DND-41 (cell line): Measurements from ENCODE around the gene GRID1.

Source experiments
- ATAC-seq: fragments of 200-7000 bp; cut with Tn5 transposase; 3 replicates; pipeline ENCODE4 v1.9.1; 2021; ENCODE audit warnings: low read depth; ENCODE audit not compliant: insufficient read depth
- DNase-seq: peaks from one replicate; pipeline ENCODE4 v3.0.0-alpha.2; 2020
- H2AFZ ChIP-seq: 2 replicates; pipeline ENCODE4 v1.6.0; 2012; ENCODE audit warnings: low read depth, low read length
- H3K27ac ChIP-seq: 2 replicates; pipeline ENCODE4 v1.5.1; 2012; ENCODE audit warnings: low read length, inconsistent platforms
- H3K27me3 ChIP-seq: fragments of 200-600 bp; sonication (generic); 2 replicates; pipeline ENCODE4 v1.6.0; 2012; ENCODE audit warnings: low read length, mild to moderate bottlenecking, inconsistent platforms; ENCODE audit not compliant: insufficient read depth, poor library complexity
- H3K36me3 ChIP-seq: 2 replicates; pipeline ENCODE4 v1.5.1; 2012; ENCODE audit warnings: low read length, inconsistent platforms; ENCODE audit not compliant: insufficient read depth
- H3K4me1 ChIP-seq: 2 replicates; pipeline ENCODE4 v1.5.1; 2012; ENCODE audit warnings: mild to moderate bottlenecking, low read length; ENCODE audit not compliant: insufficient read depth
- H3K4me2 ChIP-seq: 2 replicates; pipeline ENCODE4 v1.6.0; 2012; ENCODE audit warnings: mild to moderate bottlenecking, moderate library complexity, low read length, inconsistent platforms; ENCODE audit not compliant: insufficient read depth
- H3K4me3 ChIP-seq, 2 experiments: fragments of 200-600 bp in 1 of 2; shearing (Covaris generic) in 1 of 2; 2 replicates each; pipeline ENCODE4 v1.5.1; 2012 to 2016; ENCODE audit warnings: inconsistent platforms in 2 of 2, low read length in 2 of 2, mild to moderate bottlenecking in 2 of 2, low read depth in 1 of 2, moderate library complexity in 1 of 2
- H3K79me2 ChIP-seq: 2 replicates; pipeline ENCODE4 v1.6.0; 2012; ENCODE audit warnings: low read length, inconsistent platforms; ENCODE audit not compliant: insufficient read depth
- H3K9ac ChIP-seq: 2 replicates; pipeline ENCODE4 v1.6.0; 2012; ENCODE audit warnings: low read depth, mild to moderate bottlenecking, inconsistent platforms, low read length, moderate library complexity
- H3K9me3 ChIP-seq: 2 replicates; pipeline ENCODE4 v1.5.1; 2012; ENCODE audit warnings: low read length, moderate library complexity, mild to moderate bottlenecking, inconsistent platforms; ENCODE audit not compliant: insufficient read depth, severe bottlenecking
- H4K20me1 ChIP-seq: 2 replicates; pipeline ENCODE4 v1.6.0; 2012; ENCODE audit warnings: low read length; ENCODE audit not compliant: insufficient read depth
- EZH2 ChIP-seq: IDR thresholded peaks from 3 replicates; pipeline ENCODE4 v1.6.1; 2012; ENCODE audit warnings: borderline replicate concordance, low read depth, mild to moderate bottlenecking, moderate library complexity, low read length, inconsistent platforms; ENCODE audit not compliant: severe bottlenecking
- TF ChIP-seq, protein P1 (sequence below): IDR thresholded peaks from 2 replicates; pipeline ENCODE4 v1.5.1; 2012; ENCODE audit warnings: borderline replicate concordance, low read length, moderate library complexity, mild to moderate bottlenecking; ENCODE audit not compliant: poor library complexity, severe bottlenecking; ENCODE audit errors: extremely low read depth

GRID1 gene

DNA sequence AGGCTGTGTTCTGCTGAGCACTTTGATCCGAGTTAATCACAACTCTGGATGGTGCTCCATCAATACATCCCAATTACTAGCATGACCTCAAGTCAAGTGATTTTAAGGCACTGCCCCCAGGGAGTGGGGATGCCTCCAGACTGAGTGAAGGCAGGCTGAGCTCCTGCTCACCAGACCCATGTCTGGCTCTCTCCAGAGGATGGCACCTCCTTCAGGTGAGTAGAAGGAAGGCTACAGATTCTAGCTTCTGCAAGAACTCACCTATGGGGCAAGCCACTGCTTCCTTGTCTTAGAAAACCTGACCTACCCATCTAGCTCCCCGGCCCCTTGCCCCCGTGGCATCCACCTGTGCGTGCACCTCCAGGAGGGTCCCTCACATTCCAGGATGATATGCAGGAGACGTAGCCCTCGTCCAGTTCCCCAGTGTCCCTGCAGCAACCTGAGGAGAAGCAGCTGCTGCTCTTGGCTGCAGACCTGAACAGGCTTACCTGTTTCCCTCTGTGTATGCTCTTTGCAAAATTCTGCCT is 390.3 kb downstream of the GRID1 start:
- Histone ChIP-seq H3K27me3 (no peaks in the 10 kb centered on the region), H3K4me3 (no peak overlapping the region), H2AFZ (no peak overlapping the region), H3K27ac (no peak overlapping the region), H3K36me3 (no peaks in the 10 kb centered on the region), H3K4me1 (no peaks in the 10 kb centered on the region), H3K79me2 (no peaks in the 10 kb centered on the region), H3K4me2 (no peak overlapping the region), H3K9me3 (peaks cover 6% of the 10 kb centered on the region), H4K20me1 (no peaks in the 10 kb centered on the region), H3K9ac (no peak overlapping the region)
- no peak for DNase-seq
- TF ChIP-seq, protein P1, sequence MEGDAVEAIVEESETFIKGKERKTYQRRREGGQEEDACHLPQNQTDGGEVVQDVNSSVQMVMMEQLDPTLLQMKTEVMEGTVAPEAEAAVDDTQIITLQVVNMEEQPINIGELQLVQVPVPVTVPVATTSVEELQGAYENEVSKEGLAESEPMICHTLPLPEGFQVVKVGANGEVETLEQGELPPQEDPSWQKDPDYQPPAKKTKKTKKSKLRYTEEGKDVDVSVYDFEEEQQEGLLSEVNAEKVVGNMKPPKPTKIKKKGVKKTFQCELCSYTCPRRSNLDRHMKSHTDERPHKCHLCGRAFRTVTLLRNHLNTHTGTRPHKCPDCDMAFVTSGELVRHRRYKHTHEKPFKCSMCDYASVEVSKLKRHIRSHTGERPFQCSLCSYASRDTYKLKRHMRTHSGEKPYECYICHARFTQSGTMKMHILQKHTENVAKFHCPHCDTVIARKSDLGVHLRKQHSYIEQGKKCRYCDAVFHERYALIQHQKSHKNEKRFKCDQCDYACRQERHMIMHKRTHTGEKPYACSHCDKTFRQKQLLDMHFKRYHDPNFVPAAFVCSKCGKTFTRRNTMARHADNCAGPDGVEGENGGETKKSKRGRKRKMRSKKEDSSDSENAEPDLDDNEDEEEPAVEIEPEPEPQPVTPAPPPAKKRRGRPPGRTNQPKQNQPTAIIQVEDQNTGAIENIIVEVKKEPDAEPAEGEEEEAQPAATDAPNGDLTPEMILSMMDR = no peak
- TF ChIP-seq EZH2 = no peak
- no peak for ATAC-seq

DNA sequence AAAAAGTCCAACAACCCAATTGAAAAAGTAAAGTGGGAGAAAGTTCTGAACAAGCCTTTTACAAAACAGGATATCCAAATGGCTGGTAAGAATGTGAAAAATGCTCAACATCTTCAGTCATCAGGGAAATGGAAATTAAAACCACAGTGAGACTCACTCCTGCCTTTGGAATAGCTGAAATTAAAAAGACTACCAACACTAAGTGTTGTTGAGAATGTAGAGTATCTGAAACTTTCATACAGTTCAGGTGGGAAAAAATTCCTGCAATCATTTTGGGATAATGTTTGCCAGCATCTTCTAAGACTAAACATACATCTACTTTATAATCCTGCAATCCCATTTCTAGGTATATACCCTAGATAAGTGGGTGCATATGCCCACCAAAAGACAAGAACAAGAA is 395.1 kb downstream of the GRID1 start:
- TF ChIP-seq, protein P1 = no peak
- no peak for TF ChIP-seq EZH2
- Histone ChIP-seq H3K4me2 (no peak overlapping the region), H3K36me3 (no peaks in the 10 kb centered on the region), H3K4me3 (no peak overlapping the region), H3K27ac (no peak overlapping the region), H3K9ac (no peak overlapping the region), H2AFZ (no peak overlapping the region), H3K79me2 (no peaks in the 10 kb centered on the region), H4K20me1 (no peaks in the 10 kb centered on the region), H3K4me1 (no peaks in the 10 kb centered on the region), H3K9me3 (peaks cover 9% of the 10 kb centered on the region), H3K27me3 (no peaks in the 10 kb centered on the region)
- ATAC-seq (no peak), DNase-seq (no peak)

DNA sequence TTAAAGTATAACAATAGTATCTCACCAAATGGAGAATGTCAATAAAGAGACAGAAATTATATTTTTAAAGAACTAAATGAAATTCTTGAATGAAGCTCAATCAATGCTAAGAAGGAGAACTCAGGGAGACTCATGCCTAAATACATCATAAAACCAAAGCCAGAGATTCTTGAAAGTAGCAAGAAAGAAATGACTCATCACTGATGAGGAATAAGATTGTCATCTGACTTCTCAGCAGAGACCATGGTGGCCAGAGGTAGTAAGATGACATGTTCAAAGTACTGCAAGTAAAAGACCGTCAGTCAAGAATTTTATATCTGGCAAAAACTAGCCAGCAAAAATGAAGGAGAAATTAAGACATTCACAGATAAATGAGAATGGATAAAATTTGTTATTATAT is 399.0 kb downstream of the GRID1 start:
- H3K4me3 ChIP-seq = no peak overlapping the region
- H3K4me1 ChIP-seq = no peaks in the 10 kb centered on the region
- no peak overlapping the region for H3K4me2 ChIP-seq
- TF ChIP-seq, protein P1 = no peak
- no peak for DNase-seq
- peaks cover 9% of the 10 kb centered on the region for H3K9me3 ChIP-seq
- no peaks in the 10 kb centered on the region for H3K79me2 ChIP-seq
- H3K9ac ChIP-seq = no peak overlapping the region
- H3K27ac ChIP-seq = no peak overlapping the region
- H3K27me3 ChIP-seq = no peaks in the 10 kb centered on the region
- H2AFZ ChIP-seq = no peak overlapping the region
- no peaks in the 10 kb centered on the region for H3K36me3 ChIP-seq
- H4K20me1 ChIP-seq = no peaks in the 10 kb centered on the region
- no peak for ATAC-seq
